HG03139 (cell line): Measurements from ENCODE around the gene SAMD1.

Source experiments
- ATAC-seq: cut with Tn5 transposase; IDR thresholded peaks from one replicate; pipeline ENCODE4 v1.9.1; 2021; ENCODE audit not compliant: unreplicated experiment

SAMD1 gene

GRCh38 chr19:14113762-14114414 is 23.3 kb upstream of the SAMD1 start:
- ATAC-seq = no peak

- no peak for ATAC-seq
These were observed 22.3 kb upstream of the SAMD1 start for GRCh38 chr19:14112809-14113385.

GRCh38 chr19:14112051-14112808 is 21.7 kb upstream of the SAMD1 start:
- no peak for ATAC-seq

GRCh38 chr19:14111486-14111885 is 20.9 kb upstream of the SAMD1 start:
- ATAC-seq = no peak

- no peak for ATAC-seq
These were observed 20.1 kb upstream of the SAMD1 start for GRCh38 chr19:14110650-14111049.

GRCh38 chr19:14107581-14108461 is 17.3 kb upstream of the SAMD1 start:
- no peak for ATAC-seq

GRCh38 chr19:14106840-14107239 is 16.3 kb upstream of the SAMD1 start:
- ATAC-seq = no peak

- no peak for ATAC-seq
These were observed 15.1 kb upstream of the SAMD1 start for GRCh38 chr19:14105680-14106079.

GRCh38 chr19:14103310-14103709 is 12.8 kb upstream of the SAMD1 start:
- ATAC-seq = no peak

GRCh38 chr19:14102756-14103155 is 12.2 kb upstream of the SAMD1 start:
- ATAC-seq = no peak

- ATAC-seq = no peak
These were observed 11.6 kb upstream of the SAMD1 start for GRCh38 chr19:14102102-14102696.

- ATAC-seq = no peak
These were observed 10.5 kb upstream of the SAMD1 start for GRCh38 chr19:14101003-14101545.

GRCh38 chr19:14097532-14098151 is 7.1 kb upstream of the SAMD1 start:
- no peak for ATAC-seq

GRCh38 chr19:14096272-14096992 is 5.9 kb upstream of the SAMD1 start:
- no peak for ATAC-seq

- no peak for ATAC-seq
These were observed 4.3 kb upstream of the SAMD1 start for GRCh38 chr19:14094854-14095253.

- no peak for ATAC-seq
These were observed 2.7 kb upstream of the SAMD1 start for GRCh38 chr19:14093117-14093823.

GRCh38 chr19:14091813-14092462 is 1.4 kb upstream of the SAMD1 start:
- ATAC-seq = no peak

GRCh38 chr19:14091081-14091812 is 696 bp upstream of the SAMD1 start:
- ATAC-seq = peak; percentile 51
